Neutrophil (primary cell): ENCODE results near the gene ZBTB39.

Experiments
- H3K27ac ChIP-seq: fragments of 200-600 bp; sonication (generic); 2 replicates; pipeline ENCODE4 v1.5.1; 2016; ENCODE audit warnings: mild to moderate bottlenecking, moderate library complexity
- H3K27me3 ChIP-seq: fragments of 200-600 bp; sonication (generic); 2 replicates; pipeline ENCODE4 v1.6.0; 2016; ENCODE audit warnings: mild to moderate bottlenecking
- H3K36me3 ChIP-seq: fragments of 200-600 bp; sonication (generic); 2 replicates; pipeline ENCODE4 v1.5.1; 2017
- H3K4me1 ChIP-seq, 2 experiments: fragments of 200-600 bp in 1 of 2; sonication (generic) in 1 of 2; 1 replicate in 1 of 2; 2 replicates in 1 of 2; pipeline versions ENCODE4 v1.5.1 to v1.6.1; 2013 to 2016; ENCODE audit warnings: low read depth in 1 of 2, low read length in 1 of 2, mild to moderate bottlenecking in 1 of 2, moderate library complexity in 1 of 2; ENCODE audit not compliant: control insufficient read depth in 1 of 2, insufficient read depth in 1 of 2
- H3K4me3 ChIP-seq, 2 experiments: fragments of 200-600 bp in 1 of 2; sonication (generic) in 1 of 2; 1 replicate in 1 of 2; 2 replicates in 1 of 2; pipeline ENCODE4 v1.5.1; 2013 to 2016; ENCODE audit warnings: low read depth in 1 of 2, low read length in 1 of 2, mild to moderate bottlenecking in 1 of 2, moderate library complexity in 1 of 2
- H3K9me3 ChIP-seq: fragments of 200-600 bp; sonication (generic); 2 replicates; pipeline ENCODE4 v1.5.1; 2016
- TF ChIP-seq, protein P1 (sequence below): fragments of 200-600 bp; sonication (generic); IDR thresholded peaks from 2 replicates; pipeline ENCODE4 v1.5.1; 2016; ENCODE audit warnings: antibody characterized with exemption

ZBTB39 gene

DNA sequence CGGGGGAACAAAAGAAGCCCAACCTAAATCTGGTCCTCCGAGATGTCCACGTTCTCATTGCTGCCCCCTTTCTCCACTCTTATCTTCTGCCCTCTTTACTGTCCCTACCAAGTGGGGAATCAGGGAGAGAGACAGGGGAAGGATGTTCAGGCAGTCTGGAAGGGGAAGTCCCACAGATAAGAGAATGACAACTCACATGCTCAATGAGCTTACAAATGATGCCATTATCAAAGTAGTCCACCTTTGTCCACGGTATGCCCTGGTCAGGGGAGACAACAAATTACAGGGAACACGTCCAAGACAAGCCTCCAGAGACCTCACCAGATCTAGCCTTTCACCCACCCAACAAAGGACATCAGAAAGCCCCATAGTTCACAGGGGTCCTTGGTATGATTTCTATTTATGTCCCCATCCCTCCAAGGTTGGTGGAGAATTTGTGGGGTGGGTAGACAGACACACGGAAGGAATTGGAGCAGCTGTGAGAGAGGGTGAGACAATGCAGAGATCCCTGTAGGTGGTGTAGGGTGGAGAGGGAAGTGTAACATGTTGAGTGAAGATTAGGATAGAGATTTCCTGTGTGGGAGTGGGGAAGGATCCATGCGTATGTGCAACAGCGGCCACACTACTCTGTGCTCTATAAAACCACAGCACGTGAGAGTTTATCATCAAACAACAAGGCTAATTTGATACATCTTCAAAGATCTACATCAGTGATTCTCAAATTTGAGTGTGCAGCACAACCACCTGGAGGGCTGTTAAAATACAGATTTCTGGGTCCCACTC lies 32.9 kb upstream of the ZBTB39 start:
- no peaks in the 10 kb centered on the region for H3K36me3 ChIP-seq
- no peaks in the 10 kb centered on the region for H3K27me3 ChIP-seq
- no peaks in the 10 kb centered on the region for H3K9me3 ChIP-seq
- TF ChIP-seq, protein P1, sequence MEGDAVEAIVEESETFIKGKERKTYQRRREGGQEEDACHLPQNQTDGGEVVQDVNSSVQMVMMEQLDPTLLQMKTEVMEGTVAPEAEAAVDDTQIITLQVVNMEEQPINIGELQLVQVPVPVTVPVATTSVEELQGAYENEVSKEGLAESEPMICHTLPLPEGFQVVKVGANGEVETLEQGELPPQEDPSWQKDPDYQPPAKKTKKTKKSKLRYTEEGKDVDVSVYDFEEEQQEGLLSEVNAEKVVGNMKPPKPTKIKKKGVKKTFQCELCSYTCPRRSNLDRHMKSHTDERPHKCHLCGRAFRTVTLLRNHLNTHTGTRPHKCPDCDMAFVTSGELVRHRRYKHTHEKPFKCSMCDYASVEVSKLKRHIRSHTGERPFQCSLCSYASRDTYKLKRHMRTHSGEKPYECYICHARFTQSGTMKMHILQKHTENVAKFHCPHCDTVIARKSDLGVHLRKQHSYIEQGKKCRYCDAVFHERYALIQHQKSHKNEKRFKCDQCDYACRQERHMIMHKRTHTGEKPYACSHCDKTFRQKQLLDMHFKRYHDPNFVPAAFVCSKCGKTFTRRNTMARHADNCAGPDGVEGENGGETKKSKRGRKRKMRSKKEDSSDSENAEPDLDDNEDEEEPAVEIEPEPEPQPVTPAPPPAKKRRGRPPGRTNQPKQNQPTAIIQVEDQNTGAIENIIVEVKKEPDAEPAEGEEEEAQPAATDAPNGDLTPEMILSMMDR, result no peak
- no peaks in the 10 kb centered on the region for H3K4me1 ChIP-seq
- no peak overlapping the region for H3K4me3 ChIP-seq
- H3K27ac ChIP-seq, result no peak overlapping the region

GRCh38 chr12:57037264-57037663 lies 30.9 kb upstream of the ZBTB39 start:
- H3K27me3 ChIP-seq, result no peaks in the 10 kb centered on the region
- no peaks in the 10 kb centered on the region for H3K36me3 ChIP-seq
- no peak overlapping the region for H3K4me3 ChIP-seq
- no peaks in the 10 kb centered on the region for H3K4me1 ChIP-seq
- no peak overlapping the region for H3K27ac ChIP-seq
- TF ChIP-seq, protein P1, result no peak
- no peaks in the 10 kb centered on the region for H3K9me3 ChIP-seq

GRCh38 chr12:57033431-57033830 lies 27.1 kb upstream of the ZBTB39 start:
- TF ChIP-seq, protein P1, result no peak
- Histone ChIP-seq H3K9me3 (no peaks in the 10 kb centered on the region), H3K27ac (no peak overlapping the region), H3K4me3 (no peak overlapping the region), H3K4me1 (peaks cover 0 to 6% of the 10 kb centered on the region in 2 experiments), H3K36me3 (no peaks in the 10 kb centered on the region), H3K27me3 (no peaks in the 10 kb centered on the region)

- Histone ChIP-seq H3K4me3 (no peak overlapping the region), H3K9me3 (no peaks in the 10 kb centered on the region), H3K27ac (no peak overlapping the region), H3K36me3 (no peaks in the 10 kb centered on the region), H3K4me1 (peaks cover 0 to 6% of the 10 kb centered on the region in 2 experiments), H3K27me3 (peaks cover 5% of the 10 kb centered on the region)
- TF ChIP-seq, protein P1, result no peak
These were observed 25.4 kb upstream of the ZBTB39 start for GRCh38 chr12:57031789-57032188.

- Histone ChIP-seq H3K4me3 (no peak overlapping the region), H3K27me3 (peaks cover 5% of the 10 kb centered on the region), H3K27ac (no peak overlapping the region), H3K36me3 (no peaks in the 10 kb centered on the region), H3K9me3 (no peaks in the 10 kb centered on the region), H3K4me1 (peaks cover 0 to 6% of the 10 kb centered on the region in 2 experiments)
- TF ChIP-seq, protein P1, result no peak
These were observed 24.9 kb upstream of the ZBTB39 start for GRCh38 chr12:57031138-57031725.
